Femur (tissue), 1 donor: ENCODE data around the gene AMMECR1L.
A peak's percentile ranks its signal among the peaks of the same experiment; 100 is the strongest.
"Not testable (repeated sequence)": the region's sequence is repeated elsewhere in the genome, so short reads cannot be mapped to it uniquely, and the experiment has no call there.

Experiments used
- DNase-seq: peaks from one replicate; pipeline ENCODE4 v3.0.0-alpha.2; 2017

Gene AMMECR1L

GRCh38 chr2:127885780-127886592 lies at the start of gene AMMECR1L:
Gene AMMECR1L (minus strand): TSS chr2:127885956. CDS start chr2:127874234, 11,722 bp downstream.
- DNase-seq = peak; percentile 81

- no peak for DNase-seq
Measured at GRCh38 chr2:127935337-127935736, 49.6 kb upstream of the AMMECR1L start.

- DNase-seq = no peak
Measured at GRCh38 chr2:127932199-127932876, 46.6 kb upstream of the AMMECR1L start.

- no peak for DNase-seq
Measured at GRCh38 chr2:127929449-127929848, 43.7 kb upstream of the AMMECR1L start.

GRCh38 chr2:127927384-127927783 lies 41.6 kb upstream of the AMMECR1L start:
- DNase-seq = no peak

GRCh38 chr2:127917916-127918315 lies 32.2 kb upstream of the AMMECR1L start:
- DNase-seq = no peak

- no peak for DNase-seq
Measured at GRCh38 chr2:127913808-127914457, 28.2 kb upstream of the AMMECR1L start.

GRCh38 chr2:127911737-127912136 lies 26.0 kb upstream of the AMMECR1L start:
- no peak for DNase-seq

GRCh38 chr2:127910415-127910814 lies 24.7 kb upstream of the AMMECR1L start:
- DNase-seq = no peak

GRCh38 chr2:127909019-127909418 lies 23.3 kb upstream of the AMMECR1L start:
- DNase-seq = no peak

GRCh38 chr2:127907733-127908400 lies 22.1 kb upstream of the AMMECR1L start:
- not testable (repeated sequence) for DNase-seq

- no peak for DNase-seq
Measured at GRCh38 chr2:127906206-127906926, 20.6 kb upstream of the AMMECR1L start.

GRCh38 chr2:127901339-127902056 lies 15.7 kb upstream of the AMMECR1L start:
- peak; percentile 55 for DNase-seq

GRCh38 chr2:127897531-127898211 lies 11.9 kb upstream of the AMMECR1L start:
- no peak for DNase-seq

GRCh38 chr2:127893494-127893893 lies 7.7 kb upstream of the AMMECR1L start:
- no peak for DNase-seq

- no peak for DNase-seq
Measured at GRCh38 chr2:127893033-127893432, 7.3 kb upstream of the AMMECR1L start.

- DNase-seq = no peak
Measured at GRCh38 chr2:127891811-127892210, 6.1 kb upstream of the AMMECR1L start.

- DNase-seq = not testable (repeated sequence)
Measured at GRCh38 chr2:127890756-127891155, 5.0 kb upstream of the AMMECR1L start.

GRCh38 chr2:127888772-127889171 lies 3.0 kb upstream of the AMMECR1L start:
- no peak for DNase-seq

GRCh38 chr2:127887776-127888130 lies 2.0 kb upstream of the AMMECR1L start:
- DNase-seq = no peak
